Globus pallidus (tissue), 1 donor: Measurements from ENCODE around the gene ZBTB20.
A peak's percentile ranks its signal among the peaks of the same experiment; 100 is the strongest.
"Not testable (repeated sequence)": the region's sequence is repeated elsewhere in the genome, so short reads cannot be mapped to it uniquely, and the experiment has no call there.

Experiments used
- DNase-seq: peaks from one replicate; pipeline ENCODE4 v3.0.0-alpha.2; 2015; ENCODE audit warnings: low spot score

Gene ZBTB20

DNA sequence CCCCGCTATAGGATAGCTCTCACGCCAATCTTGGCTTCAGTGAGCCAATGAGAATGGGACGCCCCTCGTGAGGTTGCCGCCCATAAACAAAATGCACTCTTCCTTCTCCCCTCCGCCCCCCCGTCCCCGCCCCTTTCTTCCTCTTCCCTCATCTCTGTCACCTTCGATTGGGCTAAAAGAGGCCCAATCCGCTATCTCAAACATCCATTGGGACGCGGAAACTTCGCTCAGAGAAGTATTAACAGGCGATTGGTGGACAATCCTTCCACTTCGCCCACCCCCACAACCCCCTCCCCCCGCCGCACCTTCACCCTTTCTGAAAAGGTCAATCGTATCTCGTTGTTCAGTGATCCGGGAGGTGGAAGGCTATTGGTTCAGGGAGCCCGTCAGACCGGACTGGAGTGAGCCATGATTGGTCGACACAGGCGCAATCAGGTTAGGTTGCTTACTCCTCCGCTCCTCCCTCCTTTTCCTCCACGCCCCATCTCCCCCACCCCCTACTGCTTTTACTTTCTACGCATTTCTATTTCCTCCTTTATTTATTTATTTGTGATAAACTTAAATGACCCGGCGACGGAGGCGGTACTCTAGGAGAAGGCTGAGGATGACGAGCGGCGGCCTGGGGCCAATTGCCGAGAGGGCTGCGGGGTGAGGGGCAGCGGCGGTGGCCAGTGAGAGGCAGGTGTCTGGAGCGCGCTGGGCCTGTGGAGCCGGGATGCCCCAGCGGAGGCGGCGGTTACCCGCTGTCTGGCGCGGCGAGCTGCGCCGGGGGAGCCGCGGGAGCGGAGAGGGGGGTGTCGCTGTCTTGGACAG is 447 bp upstream of the ZBTB20 start:
- DNase-seq = peak; percentile 100

DNA sequence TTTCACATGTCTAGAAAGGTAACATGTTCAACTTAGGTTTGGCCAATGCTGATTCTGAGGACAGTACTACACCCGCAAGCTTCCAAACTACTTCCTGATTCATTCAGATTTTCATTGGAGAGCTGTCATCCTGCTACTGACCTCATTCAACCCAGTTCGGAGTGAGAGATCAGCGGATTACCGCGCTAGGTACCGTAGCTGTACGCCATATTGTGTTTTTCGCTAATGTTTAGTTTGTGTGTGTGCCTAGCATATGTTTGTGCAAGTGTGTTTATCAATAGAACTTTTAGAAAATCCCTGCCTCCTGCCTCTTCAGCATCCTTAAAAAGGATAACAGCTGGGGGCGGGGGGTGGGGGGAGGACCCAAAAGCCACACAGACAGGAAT is 1.1 kb downstream of the ZBTB20 start:
- DNase-seq = peak; percentile 59

DNA sequence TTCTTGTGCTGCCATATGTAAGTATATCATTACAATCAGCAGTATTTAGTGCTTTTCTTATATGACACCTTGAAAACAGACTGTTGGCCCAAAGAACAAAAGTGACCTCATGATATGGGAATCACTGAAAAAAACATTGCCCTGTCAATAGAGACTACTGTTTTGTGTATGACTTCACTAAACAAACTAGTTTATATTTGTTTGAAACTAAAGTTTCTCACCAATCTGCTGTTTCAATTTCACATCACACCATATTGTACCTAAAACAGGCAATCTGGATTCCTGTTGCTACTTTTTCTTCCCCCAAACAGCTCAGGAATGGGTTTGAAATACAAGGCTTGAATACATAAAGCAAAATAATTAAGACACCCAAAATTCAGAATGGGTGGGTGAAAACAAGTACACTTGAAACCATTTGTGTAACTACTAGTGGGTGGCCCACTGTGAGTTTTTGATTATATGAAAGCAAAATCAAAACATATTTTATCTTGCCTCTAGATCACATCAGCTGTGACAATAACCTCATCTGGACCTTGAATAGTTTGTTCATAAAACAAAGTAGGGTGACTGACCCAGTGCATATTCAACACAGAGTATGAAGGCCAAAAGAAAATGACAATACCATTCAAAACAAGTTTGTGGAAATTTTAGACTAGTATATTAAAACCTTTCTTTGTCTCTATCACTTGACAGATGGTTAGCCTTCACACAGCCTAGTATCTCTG is 5.9 kb downstream of the ZBTB20 start:
- no peak for DNase-seq

DNA sequence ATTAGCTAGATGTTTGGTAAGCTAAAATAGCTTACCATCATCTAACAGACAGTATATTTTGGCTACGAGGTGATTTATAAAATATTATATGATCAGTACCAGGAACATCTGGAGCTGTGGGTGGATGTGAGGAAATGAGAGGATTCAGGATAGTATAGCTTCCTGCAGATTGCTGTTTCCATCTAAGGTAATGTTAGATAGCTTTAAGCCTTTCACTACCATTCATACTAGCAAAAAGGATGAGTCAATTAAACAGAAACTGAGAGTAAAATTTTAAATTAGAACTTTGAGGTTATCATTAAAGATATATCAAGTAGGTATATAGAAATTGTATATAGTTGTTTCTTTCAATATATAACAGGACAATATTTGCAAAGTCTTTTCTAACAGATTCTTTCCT is 8.0 kb downstream of the ZBTB20 start:
- DNase-seq = no peak

DNA sequence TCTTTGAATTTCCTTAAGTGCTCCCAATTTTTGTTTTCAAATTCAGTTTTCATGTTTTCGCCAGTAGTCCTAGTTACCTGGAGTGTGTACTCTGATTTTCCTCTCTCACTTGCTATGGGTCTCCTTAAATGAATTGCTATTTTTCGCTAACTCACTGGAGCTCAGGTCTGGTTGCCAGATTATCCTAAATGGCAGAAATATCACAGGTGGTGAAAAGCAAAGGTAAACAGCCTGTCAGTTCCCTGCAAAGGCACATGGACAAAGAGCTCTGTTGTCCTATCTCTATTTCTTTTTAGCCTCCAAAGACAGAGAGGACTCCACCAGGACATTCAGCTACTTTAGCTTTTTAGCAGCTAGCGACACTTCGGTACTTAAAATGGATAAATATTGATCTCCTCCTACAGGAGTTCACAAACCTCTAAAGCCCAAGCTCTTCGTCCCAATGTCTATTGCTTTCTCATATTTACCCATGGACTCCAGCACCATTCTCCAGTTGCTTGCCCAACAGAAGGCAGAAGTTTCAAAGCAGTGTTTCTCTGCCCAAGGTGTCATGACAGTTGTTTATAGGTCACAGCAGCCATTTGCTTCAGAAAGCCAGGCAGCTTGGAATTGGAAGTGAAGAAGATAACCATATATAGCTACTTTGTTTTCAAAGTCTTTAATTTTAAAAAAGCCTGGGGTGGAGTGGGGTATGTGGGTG is 12.3 kb downstream of the ZBTB20 start:
- no peak for DNase-seq

DNA sequence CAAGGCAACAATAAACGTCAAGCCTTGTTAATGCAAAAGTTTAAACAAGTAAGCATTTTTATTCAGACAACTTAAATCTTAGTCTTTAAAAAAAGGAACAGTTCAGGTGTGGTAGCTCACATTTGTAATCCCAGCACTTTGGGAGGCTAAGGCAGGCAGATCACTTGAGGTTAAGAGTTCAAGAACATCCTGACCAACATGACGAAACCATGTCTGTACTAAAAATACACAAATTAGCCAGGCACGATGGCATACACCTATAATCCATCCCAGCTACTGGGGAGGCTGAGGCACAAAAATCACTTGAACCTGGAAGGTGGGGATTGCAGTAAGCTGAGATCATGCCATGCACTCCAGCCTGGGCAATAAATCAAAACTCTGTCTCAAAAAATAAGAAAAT is 19.9 kb downstream of the ZBTB20 start:
- DNase-seq = no peak

DNA sequence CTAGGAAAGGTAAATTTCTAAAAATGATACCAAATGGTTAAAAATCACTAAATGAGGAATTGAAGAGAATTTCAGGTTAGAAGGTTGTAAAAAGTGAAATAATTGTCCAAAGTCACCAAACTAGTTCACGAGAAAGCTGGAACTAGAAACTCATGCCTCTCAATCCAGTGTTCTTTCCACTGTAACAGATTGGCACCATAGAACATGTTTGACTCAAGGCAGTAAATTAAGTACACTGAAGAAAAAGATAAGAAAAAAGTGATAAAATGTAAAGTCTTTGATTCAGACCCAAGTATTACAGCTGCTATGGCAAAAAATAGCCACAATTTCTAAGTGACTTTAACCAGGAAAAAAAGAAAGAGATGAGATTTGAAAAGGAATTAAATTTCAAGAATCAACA is 26.5 kb downstream of the ZBTB20 start:
- DNase-seq = no peak

DNA sequence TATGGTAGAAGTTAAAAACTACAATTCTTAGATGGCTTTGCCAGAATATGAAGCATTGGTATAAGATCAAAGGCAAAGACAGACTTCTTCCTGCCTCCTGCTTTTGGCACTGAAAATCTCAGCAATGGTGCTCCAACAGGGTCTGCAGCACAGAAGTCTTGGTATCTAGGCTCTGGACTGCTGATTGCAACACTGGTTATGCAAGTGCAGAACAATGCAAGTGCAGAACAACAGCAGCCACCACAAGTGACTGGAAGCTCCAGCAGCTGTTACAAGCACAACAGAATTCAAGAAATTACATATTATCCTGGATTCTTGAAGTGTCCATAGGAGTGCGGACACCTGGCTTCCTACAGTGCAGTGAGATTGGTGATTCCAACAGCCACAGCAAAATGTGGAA is 33.7 kb downstream of the ZBTB20 start:
- DNase-seq = no peak

DNA sequence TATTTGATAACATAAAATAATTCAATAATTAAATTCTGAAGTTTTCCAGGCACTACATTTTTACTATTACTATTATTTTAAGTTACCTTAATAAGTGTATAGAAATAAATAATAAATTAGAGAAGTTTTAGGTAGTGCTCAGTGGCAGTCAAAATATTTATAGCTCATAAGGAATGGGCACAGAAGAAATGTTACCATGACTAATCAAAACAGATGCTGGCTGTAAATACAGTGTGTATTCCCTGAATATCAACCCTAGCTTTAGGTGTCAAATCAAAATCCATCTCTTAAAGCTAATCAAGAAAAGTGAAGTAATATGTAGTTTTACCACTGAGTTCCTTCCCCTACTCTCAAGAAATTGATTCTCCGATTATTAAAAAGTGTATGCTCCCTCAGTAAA is 35.5 kb downstream of the ZBTB20 start:
- no peak for DNase-seq

DNA sequence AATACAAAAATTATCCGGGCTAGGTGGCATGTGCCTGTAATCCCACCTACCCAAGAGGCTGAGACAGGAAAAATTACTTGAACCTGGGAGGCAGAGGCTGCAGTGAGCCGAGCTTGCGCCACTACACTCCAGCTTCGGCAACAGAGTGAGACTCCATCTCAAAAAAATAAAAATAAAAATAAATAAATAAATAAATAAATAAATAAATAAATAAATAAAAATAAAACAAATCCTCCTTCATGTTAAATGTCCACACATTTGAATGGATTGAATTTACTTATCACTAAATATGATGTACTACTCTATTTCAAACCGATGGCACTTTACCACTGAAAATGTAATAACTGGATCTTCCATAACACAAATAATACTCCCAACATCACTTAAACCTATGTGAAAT is 36.3 kb downstream of the ZBTB20 start:
- no peak for DNase-seq

DNA sequence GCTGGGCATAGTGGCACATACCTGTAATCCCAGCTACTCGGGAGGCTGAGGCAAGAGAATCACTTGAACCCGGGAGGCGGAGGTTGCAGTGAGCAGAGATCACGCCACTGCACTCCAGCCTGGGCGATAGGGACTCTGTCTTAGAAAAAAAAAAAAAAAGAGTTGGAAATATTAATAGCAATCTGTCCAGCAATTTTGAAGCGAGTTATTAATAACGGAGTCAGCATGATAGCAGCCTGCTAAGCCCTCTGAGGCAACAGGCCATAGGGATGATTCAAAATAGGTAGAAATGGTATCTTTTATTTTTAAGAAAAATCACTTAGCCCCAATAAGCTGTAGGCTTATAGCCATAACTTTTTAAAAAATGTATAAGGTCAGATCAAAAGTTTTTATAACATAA is 37.0 kb downstream of the ZBTB20 start:
- not testable (repeated sequence) for DNase-seq

DNA sequence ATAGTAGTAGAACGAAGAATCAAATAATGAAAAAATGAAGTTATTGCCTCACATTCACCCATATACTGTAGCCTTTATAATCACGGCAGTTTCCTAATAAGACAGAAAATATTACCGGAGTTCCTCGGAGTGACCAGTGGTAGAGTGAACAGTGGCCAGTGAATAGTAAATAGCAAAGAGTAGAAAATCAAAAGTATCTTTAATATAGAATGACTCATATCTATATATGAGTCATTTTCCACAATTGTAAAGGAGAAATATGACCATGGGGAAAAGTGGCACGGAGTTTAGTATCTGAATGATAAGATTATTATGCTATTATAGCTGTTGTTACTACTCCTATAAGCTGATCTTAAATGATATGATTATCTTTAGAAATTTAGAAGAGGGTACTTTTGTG is 38.5 kb downstream of the ZBTB20 start:
- no peak for DNase-seq

DNA sequence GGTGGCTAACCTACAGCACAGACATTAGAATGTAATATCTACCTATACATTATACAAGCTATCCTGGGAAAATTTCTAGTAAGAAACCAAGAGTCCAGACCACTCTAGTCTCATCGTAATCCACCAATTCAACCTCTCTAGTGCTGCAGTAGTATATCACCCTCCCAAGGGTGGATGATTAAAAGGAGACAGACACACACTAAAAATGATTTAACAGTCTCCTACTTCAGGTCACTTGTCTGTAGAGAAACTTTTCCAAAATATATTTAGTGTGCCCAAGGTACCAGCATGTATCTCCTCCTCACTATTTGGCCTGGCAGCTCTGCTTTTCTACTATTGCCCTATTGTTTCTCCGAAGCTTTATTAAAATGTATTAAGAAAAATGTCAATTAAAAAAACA is 45.0 kb downstream of the ZBTB20 start:
- DNase-seq = no peak

DNA sequence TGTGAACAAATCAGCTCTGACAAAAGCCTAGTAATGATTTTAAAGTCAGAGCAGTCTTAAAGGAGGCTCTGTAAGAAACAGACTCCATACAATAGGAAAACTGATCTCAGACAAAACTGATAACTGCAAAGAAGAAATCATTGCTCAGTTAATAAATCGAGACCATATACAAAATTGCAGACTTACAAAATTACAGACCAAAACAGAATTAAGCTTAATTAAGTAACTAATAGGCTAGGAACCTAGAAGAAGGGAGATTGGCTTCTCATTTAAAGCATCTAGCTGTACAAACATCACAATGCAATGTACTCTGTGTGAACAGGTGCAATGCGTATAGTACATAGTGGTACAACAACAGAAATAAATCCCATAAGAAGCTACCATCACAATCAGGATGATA is 46.3 kb downstream of the ZBTB20 start:
- no peak for DNase-seq

DNA sequence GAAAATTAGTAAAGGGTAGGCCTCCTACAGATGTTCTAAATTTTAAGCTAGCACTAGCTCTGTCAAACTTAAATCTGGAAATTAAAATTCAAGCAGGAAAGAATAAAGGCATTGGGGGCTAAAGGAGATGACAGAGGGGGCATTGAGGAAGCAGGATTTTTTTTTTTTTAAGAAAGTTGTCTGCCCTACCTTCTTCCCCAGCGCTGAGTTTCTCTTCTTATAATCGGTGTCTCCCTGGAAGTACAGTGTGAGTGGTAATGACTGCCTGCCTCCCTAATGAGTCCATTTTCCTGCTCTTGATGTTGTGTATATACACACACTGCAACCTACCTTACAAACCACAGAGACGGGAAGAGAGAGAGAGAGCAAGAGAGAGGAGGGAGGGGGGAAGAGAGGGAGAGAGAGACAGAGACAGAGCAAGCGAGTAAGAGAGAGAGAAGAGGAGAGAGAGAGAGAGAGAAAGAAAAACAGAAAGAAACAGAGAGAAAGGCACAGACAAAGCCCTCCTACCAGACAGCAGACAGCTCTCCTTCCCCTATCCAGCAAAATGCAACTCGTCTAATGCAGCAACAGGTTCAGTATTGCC is 47.0 kb downstream of the ZBTB20 start:
- peak; percentile 80 for DNase-seq

DNA sequence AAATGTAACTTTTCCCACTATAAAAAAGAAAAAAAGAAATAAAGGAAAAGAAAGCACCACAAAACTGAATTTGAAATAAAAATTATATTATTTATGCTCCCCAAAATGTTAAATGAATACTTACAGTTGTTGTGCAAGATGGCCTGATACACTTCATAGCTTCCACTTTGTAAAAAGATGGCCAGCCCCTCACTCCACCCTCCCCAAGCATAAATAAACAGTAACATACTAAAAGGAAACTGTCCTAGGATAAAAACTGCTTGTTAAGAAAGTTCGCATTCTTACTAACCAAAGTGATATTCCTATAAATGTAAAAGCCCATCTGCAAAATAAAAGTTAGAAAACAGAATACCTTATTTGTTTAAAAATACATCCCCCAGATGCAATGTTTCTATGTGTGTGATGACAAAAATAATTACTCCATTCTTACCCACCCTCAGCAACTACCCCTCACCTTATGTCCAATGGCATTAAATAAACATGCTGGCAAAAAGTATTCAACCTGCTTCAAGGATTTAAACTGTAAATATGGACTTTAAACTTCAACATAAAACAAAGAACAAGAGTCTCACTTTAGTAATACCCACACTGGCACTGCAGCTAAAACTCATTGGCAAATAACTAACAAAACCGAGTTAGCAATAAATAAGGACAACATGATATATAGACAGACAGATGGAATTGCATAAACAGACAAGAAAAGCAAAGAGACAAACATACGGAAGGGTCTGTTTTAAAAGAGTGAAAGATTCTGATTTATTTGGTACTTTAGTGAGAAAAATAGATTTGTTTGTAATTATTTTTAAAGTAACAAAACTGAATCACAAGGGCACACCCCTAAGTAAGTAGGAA is 47.7 kb downstream of the ZBTB20 start:
- no peak for DNase-seq

DNA sequence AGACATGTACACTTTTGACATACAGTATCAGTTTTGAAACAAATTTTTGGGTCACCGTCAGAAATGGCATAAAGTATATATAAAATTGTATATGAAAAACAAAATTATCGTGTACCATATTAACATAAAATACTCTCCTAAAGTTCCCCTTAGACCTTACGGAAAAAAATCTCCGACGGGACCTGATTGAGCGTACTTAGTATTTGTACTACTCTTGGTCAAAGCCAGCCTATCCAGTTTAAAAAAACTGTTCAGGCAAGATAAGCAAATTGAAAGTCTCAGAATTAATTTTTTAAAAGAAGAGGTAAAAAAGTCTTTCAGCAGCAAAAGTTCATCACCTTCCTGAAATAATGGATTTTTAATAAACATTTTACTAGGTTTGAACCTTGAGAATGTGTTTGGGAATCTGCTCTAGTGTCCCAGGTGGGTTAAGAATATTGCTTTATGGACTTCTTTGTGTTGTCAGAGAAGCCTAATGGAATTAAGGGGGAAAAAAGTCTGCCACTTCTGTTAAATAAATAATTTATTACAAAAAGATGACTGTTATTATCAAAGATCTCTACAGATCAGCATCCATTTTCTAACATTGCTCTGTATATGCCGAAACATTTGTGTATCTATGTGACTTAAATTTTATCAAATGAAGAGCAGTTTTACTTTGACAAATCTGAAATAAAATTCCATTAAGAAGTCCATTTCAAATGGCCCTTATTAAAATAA is 48.6 kb downstream of the ZBTB20 start:
- DNase-seq = no peak

DNA sequence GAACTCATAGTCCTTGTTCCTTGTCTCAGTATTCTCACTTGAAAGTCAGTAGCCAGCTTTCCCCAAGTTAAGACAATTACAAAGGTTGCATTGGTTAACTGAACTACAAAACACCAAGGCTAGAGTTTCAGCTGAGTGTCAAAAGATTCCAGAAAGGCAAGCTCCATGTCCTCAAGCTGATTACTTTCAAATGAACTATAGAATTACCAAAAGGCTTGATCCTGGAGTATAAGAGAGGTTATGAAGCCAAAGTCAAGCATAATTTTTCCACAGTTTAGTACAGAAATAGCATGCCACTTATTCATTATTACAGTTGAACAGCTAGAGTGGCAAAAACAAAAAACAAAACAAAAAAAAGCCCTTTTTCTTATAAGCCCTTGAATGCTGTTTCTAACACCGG is 51.9 kb downstream of the ZBTB20 start:
- no peak for DNase-seq

DNA sequence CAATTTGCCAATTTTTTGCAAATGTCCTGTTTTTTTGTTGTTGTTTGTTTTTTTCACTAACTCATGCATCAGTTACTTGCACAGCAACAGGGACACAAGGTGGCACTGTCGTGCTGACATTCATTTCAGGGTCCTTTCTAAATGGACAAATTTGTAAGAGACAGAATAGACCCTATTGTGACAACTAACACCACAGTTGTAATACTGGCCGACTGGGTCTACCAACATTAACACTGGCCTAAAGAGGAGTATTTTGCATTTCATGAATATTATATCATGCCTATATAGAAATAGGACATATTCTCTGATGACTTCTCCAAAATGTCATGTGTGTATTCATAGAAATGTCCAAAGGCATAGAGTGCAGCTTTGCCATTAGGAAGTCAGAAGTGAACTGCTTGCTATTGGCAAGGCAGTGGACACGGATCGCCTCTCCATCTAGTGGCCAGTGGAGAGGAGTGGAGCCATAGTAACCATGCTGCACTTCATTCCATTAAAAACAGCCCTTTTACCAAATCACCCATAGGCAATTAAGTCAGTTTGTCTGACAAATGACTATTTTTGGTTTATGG is 54.8 kb downstream of the ZBTB20 start:
- peak; percentile 95 for DNase-seq

DNA sequence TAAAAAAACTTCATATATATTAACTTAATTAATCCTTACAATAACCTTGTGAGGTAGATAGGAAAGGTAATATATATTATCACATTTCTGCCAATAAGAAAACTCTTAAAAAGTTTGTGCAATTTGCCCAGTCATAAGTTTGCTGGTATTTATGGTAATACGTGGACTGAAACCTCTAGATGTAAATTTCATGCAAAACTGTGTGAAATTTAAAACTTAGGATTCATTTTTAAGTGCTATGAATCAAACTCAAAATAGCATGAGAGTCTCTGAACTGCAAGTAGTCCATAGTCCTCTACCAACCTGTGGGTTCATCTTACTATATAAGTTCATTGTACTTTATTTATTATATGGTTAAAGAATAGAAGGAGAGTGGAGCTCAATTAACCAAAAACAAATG is 56.4 kb downstream of the ZBTB20 start:
- no peak for DNase-seq

DNA sequence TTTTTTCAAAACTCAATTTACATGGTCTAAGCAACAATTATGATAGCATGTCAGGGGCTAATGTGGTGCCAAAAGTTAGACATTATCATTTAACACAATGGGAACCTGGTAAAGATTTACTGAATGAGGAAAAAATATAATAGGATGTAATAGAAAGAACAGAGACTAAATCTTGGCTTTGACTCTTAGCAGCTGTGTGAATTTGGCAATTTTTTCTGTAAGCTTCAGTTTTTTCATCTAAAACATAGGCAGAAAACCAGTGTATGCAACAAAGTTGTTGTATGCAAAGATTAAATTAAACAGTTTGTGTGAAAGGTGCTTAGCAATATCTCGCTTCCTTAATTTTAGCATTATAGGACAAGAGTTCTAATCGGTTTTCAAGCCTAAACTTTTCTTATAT is 57.6 kb downstream of the ZBTB20 start:
- no peak for DNase-seq
